PC-9 (cell line): ENCODE data around the gene SNX6. TPM values are rescaled to one million over a fixed set of nuclear protein-coding genes. Genes with fewer than 3 reads are reported as not detected.
A peak's percentile ranks its signal among the peaks of the same experiment; 100 is the strongest.
"Not testable (repeated sequence)": the region's sequence is repeated elsewhere in the genome, so short reads cannot be mapped to it uniquely, and the experiment has no call there.

Experiments used
- BruUV-seq: library from RNA; stranded (reverse); fragments of 400-500 nt; replicated peaks from 2 replicates; lab custom pipeline; 2021; lab: Mats Ljungman, UMichigan
- CTCF ChIA-PET: fragments of 300-600 bp; sonication (Branson Sonifier 250); formaldehyde crosslinking; loops from one replicate; lab custom pipeline; 2022; ENCODE audit warnings: antibody characterized with exemption; lab: Charles Lee
- POLR2A ChIA-PET: fragments of 300-600 bp; sonication (Branson Sonifier 250); formaldehyde crosslinking; loops from one replicate; lab custom pipeline; 2022; ENCODE audit warnings: antibody characterized with exemption; ENCODE audit not compliant: unreplicated experiment; lab: Charles Lee
- DNase-seq, 2 experiments: peaks; one replicate each; pipeline versions ENCODE4 v3.0.0 to v3.0.0-alpha.2; 2015 to 2022; ENCODE audit warnings: mixed read lengths in 1 of 2
- H2AFZ ChIP-seq: fragments of 200-600 bp; sonication (generic); 2 replicates; pipeline ENCODE4 v1.8.1; 2017; ENCODE audit warnings: antibody characterized with exemption
- H3F3A ChIP-seq: fragments of 200-600 bp; sonication (generic); 2 replicates; pipeline ENCODE4 v1.8.1; 2017; ENCODE audit warnings: antibody characterized with exemption, mild to moderate bottlenecking, low read depth; ENCODE audit not compliant: insufficient read depth
- H3K27ac ChIP-seq: fragments of 200-600 bp; sonication (generic); 2 replicates; pipeline ENCODE4 v1.6.1; 2016; ENCODE audit warnings: mixed run types
- H3K27me3 ChIP-seq: fragments of 200-600 bp; sonication (generic); 2 replicates; pipeline ENCODE4 v1.6.1; 2016; ENCODE audit warnings: low read depth, mixed run types; ENCODE audit not compliant: insufficient read depth
- H3K36me3 ChIP-seq: fragments of 200-600 bp; sonication (generic); 2 replicates; pipeline ENCODE4 v1.6.1; 2016; ENCODE audit warnings: low read depth, mixed run types
- H3K4me1 ChIP-seq: fragments of 200-600 bp; sonication (generic); replicated peaks from 2 replicates; pipeline ENCODE4 v1.6.1; 2016; ENCODE audit warnings: mixed run types; ENCODE audit not compliant: insufficient read depth
- H3K4me2 ChIP-seq: fragments of 200-600 bp; sonication (generic); 2 replicates; pipeline ENCODE4 v1.6.1; 2017; ENCODE audit warnings: mixed run types
- H3K4me3 ChIP-seq: fragments of 200-600 bp; sonication (generic); 2 replicates; pipeline ENCODE4 v1.6.1; 2016; ENCODE audit warnings: mixed run types
- H3K79me2 ChIP-seq: fragments of 200-600 bp; sonication (generic); 2 replicates; pipeline ENCODE4 v1.6.1; 2017; ENCODE audit warnings: low read depth, mixed run types
- H3K9me2 ChIP-seq: fragments of 200-600 bp; sonication (generic); 2 replicates; pipeline ENCODE4 v1.8.1; 2017; ENCODE audit warnings: mild to moderate bottlenecking; ENCODE audit not compliant: insufficient read depth
- H3K9me3 ChIP-seq: fragments of 200-600 bp; sonication (generic); 2 replicates; pipeline ENCODE4 v1.8.1; 2016; ENCODE audit warnings: low read depth; ENCODE audit not compliant: insufficient read depth
- H4K20me1 ChIP-seq: fragments of 200-600 bp; sonication (generic); 2 replicates; pipeline ENCODE4 v1.8.1; 2017; ENCODE audit not compliant: insufficient read depth
- CTCF ChIP-seq: fragments of 200-600 bp; sonication (generic); conservative IDR thresholded peaks from 2 replicates; pipeline ENCODE4 v1.6.1; 2017; ENCODE audit warnings: mixed run types, antibody characterized with exemption, mild to moderate bottlenecking, moderate library complexity
- EZH2 ChIP-seq: fragments of 200-600 bp; sonication (generic); IDR thresholded peaks from 2 replicates; pipeline ENCODE4 v1.8.0; 2017; ENCODE audit warnings: antibody characterized with exemption, low read depth
- intact Hi-C: fragments of 100-400 bp; cut with micrococcal nuclease; formaldehyde crosslinking; loops from one replicate; pipeline ENCODE4 v1.10.0; 2022; ENCODE audit not compliant: unreplicated experiment
- total RNA-seq: library from RNA; stranded (reverse); gene quantifications from 2 replicates; pipeline ENCODE4 v1.2.3, GENCODE V29; 2021

The SNX6 gene
- total RNA-seq, 1 experiment from 2014 or later, result 51.8 TPM

- H3K9me3 ChIP-seq, CTCF ChIA-PET, H3K4me1 ChIP-seq, intact Hi-C loops, DNase-seq, H3K36me3 ChIP-seq, H3K27me3 ChIP-seq, POLR2A ChIA-PET, H4K20me1 ChIP-seq, H3K9me2 ChIP-seq, H3K27ac ChIP-seq, H3F3A ChIP-seq: not testable (repeated sequence)
- BruUV-seq, result TSS peak; percentile 79
- H3K4me2 ChIP-seq, result peak overlapping the region; percentile 38
- H2AFZ ChIP-seq, result peak overlapping the region; percentile 82
- peaks cover 23% of the 10 kb centered on the region for H3K79me2 ChIP-seq
- H3K4me3 ChIP-seq, result peak overlapping the region; percentile 84; the same call in 1 of the 2 replicates
Measured at GRCh38 chr14:34540181-34541059, 89.5 kb downstream of the SNX6 start.

- peak within 1 kb of the TSS; percentile 96 for H3K4me2 ChIP-seq
- no peaks in the 10 kb centered on the region for H3K9me2 ChIP-seq
- no TSS peak for BruUV-seq
- peak; percentile 86 to 90 for DNase-seq
- H2AFZ ChIP-seq, result peak within 1 kb of the TSS; percentile 90
- H3K27me3 ChIP-seq, result no peaks in the 10 kb centered on the region
- H4K20me1 ChIP-seq, result no peaks in the 10 kb centered on the region
- no peaks in the 10 kb centered on the region for H3K36me3 ChIP-seq
- peaks cover 23% of the 10 kb centered on the region for H3K79me2 ChIP-seq
- H3K4me1 ChIP-seq, result no peaks in the 10 kb centered on the region
- POLR2A ChIA-PET, result interaction anchor here (0.6 kb wide), 1 partner anchor 336 kb away, joined by 5 read pairs; the partner anchor contains the start of gene BAZ1A
- H3K27ac ChIP-seq, result peak within 1 kb of the TSS; percentile 75
- H3K4me3 ChIP-seq, result peak within 1 kb of the TSS; percentile 84
- no peak for TF ChIP-seq CTCF
- no peak for TF ChIP-seq EZH2
- no peaks in the 10 kb centered on the region for H3F3A ChIP-seq
- intact Hi-C loops, result no loop called here
- H3K9me3 ChIP-seq, result no peaks in the 10 kb centered on the region
- CTCF ChIA-PET, result no interaction called here
Measured at GRCh38 chr14:34539407-34540180, 90.4 kb downstream of the SNX6 start, which contains the start of gene EAPP. Gene EAPP, minus strand, starts transcription at chr14:34539701. Its CDS starts 73 bp downstream, at chr14:34539628.

- Histone ChIP-seq H3K27ac (peak overlapping the region; percentile 75), H3K4me3 (peak overlapping the region; percentile 84), H3K9me3 (no peaks in the 10 kb centered on the region), H3K79me2 (peaks cover 23% of the 10 kb centered on the region), H2AFZ (peak overlapping the region; percentile 90), H3K27me3 (no peaks in the 10 kb centered on the region), H3K4me1 (no peaks in the 10 kb centered on the region), H4K20me1 (no peaks in the 10 kb centered on the region), H3K9me2 (no peaks in the 10 kb centered on the region), H3K4me2 (peak overlapping the region; percentile 96), H3F3A (no peaks in the 10 kb centered on the region), H3K36me3 (no peaks in the 10 kb centered on the region)
- TF ChIP-seq CTCF, result no peak
- no peak for TF ChIP-seq EZH2
- ChIA-PET CTCF (no interaction called here), POLR2A (interaction anchor here (0.6 kb wide), 2 partner anchors 36 to 336 kb away, joined by 3 to 5 read pairs; partner anchors contain the start of gene BAZ1A)
- BruUV-seq, result TSS peak; percentile 62
- no peak for DNase-seq
- intact Hi-C loops, result no loop called here
Measured at GRCh38 chr14:34538871-34539406, 91.0 kb downstream of the SNX6 start.

- H3F3A ChIP-seq, H3K4me1 ChIP-seq, H3K27ac ChIP-seq, DNase-seq, H3K27me3 ChIP-seq, intact Hi-C loops, H3K9me3 ChIP-seq, H4K20me1 ChIP-seq, CTCF ChIA-PET, H3K36me3 ChIP-seq, H2AFZ ChIP-seq, BruUV-seq, H3K9me2 ChIP-seq: not testable (repeated sequence)
- Histone ChIP-seq H3K4me3 (peak overlapping the region; percentile 84; the same call in 1 of the 2 replicates), H3K4me2 (peak overlapping the region; percentile 96), H3K79me2 (peaks cover 23% of the 10 kb centered on the region)
- POLR2A ChIA-PET, result interaction anchor here (0.6 kb wide), 1 partner anchor 35 kb away, joined by 3 read pairs; no protein-coding TSS in a partner anchor
Measured at GRCh38 chr14:34538096-34538495, 91.9 kb downstream of the SNX6 start.
